Measurements from ENCODE around the gene PATJ. TPM values are rescaled to one million over a fixed set of nuclear protein-coding genes. Genes with fewer than 3 reads are reported as not detected.

PATJ gene
- total RNA-seq, 1 donor from 2014 or later: 31.2 TPM

- Mint-ChIP-seq H3K27ac (no peak overlapping the region), H3K27me3 (no peaks in the 10 kb centered on the region), H3K36me3 (ENCODE audit: low read depth) (peaks cover 2% of the 10 kb centered on the region), H3K4me3 (no peak overlapping the region), H3K9me3 (no peaks in the 10 kb centered on the region), H3K4me1 (no peaks in the 10 kb centered on the region)
- POLR2A ChIA-PET: no interaction called here
- ATAC-seq (ENCODE audit: low read depth) (no peak), DNase-seq (no peak)
- CTCF ChIA-PET: no interaction called here
- TF ChIP-seq CTCF (IDR thresholded peaks at IDR 0.05): no peak
- intact Hi-C loops (cut with micrococcal nuclease): no loop called here
Measured at GRCh38 chr1:61953076-61953789, 211.0 kb downstream of the PATJ start.

GRCh38 chr1:61953790-61954150 lies 211.5 kb downstream of the PATJ start:
- Mint-ChIP-seq H3K36me3 (ENCODE audit: low read depth) (peaks cover 2% of the 10 kb centered on the region), H3K27ac (no peak overlapping the region), H3K27me3 (no peaks in the 10 kb centered on the region), H3K9me3 (no peaks in the 10 kb centered on the region), H3K4me3 (no peak overlapping the region), H3K4me1 (no peaks in the 10 kb centered on the region)
- ChIA-PET CTCF (no interaction called here), POLR2A (no interaction called here)
- TF ChIP-seq CTCF (IDR thresholded peaks at IDR 0.05): no peak
- intact Hi-C loops (cut with micrococcal nuclease): no loop called here
- ATAC-seq (ENCODE audit: low read depth): no peak
- DNase-seq: no peak

GRCh38 chr1:61955261-61955660 lies 213.0 kb downstream of the PATJ start:
- no peaks in the 10 kb centered on the region for H3K27me3 Mint-ChIP-seq
- CTCF ChIA-PET: no interaction called here
- POLR2A ChIA-PET: no interaction called here

GRCh38 chr1:61956016-61956645 lies 213.9 kb downstream of the PATJ start:
- peaks cover 5% of the 10 kb centered on the region for H3K36me3 Mint-ChIP-seq (ENCODE audit: low read depth)
- ChIA-PET CTCF (no interaction called here), POLR2A (no interaction called here)

More at GRCh38 chr1:61955261-61955660, 213.0 kb downstream of the PATJ start:
- ATAC-seq (ENCODE audit: low read depth): no peak
- H3K4me1 Mint-ChIP-seq: no peaks in the 10 kb centered on the region
- H3K9me3 Mint-ChIP-seq: no peaks in the 10 kb centered on the region
- no peak for DNase-seq
- no peak for TF ChIP-seq CTCF (IDR thresholded peaks at IDR 0.05)
- H3K27ac Mint-ChIP-seq: no peak overlapping the region
- H3K4me3 Mint-ChIP-seq: no peak overlapping the region
- peaks cover 5% of the 10 kb centered on the region for H3K36me3 Mint-ChIP-seq (ENCODE audit: low read depth)
- intact Hi-C loops (cut with micrococcal nuclease): no loop called here

More at GRCh38 chr1:61956016-61956645, 213.9 kb downstream of the PATJ start:
- intact Hi-C loops (cut with micrococcal nuclease): no loop called here
- ATAC-seq (ENCODE audit: low read depth): no peak
- Mint-ChIP-seq H3K4me3 (no peak overlapping the region), H3K4me1 (no peaks in the 10 kb centered on the region), H3K27me3 (no peaks in the 10 kb centered on the region), H3K27ac (no peak overlapping the region), H3K9me3 (no peaks in the 10 kb centered on the region)
- no peak for TF ChIP-seq CTCF (IDR thresholded peaks at IDR 0.05)
- DNase-seq: no peak
